HUDEP-2 (cell line): ENCODE results near the gene VWF.
"Not testable (repeated sequence)": the region's sequence is repeated elsewhere in the genome, so short reads cannot be mapped to it uniquely, and the experiment has no call there.

Source experiments
- DNase-seq, 76 experiments: peaks; one replicate each; lab custom pipeline; 2025; ENCODE audit not compliant: unreplicated experiment in 76 of 76; lab: John Stamatoyannopoulos, UW

The VWF gene

GRCh38 chr12:6124411-6125309 is at the start of gene VWF:
Gene VWF (minus strand): TSS chr12:6124670. CDS start chr12:6123196, 1,474 bp downstream.
- no peak for DNase-seq

- DNase-seq, result no peak
Observed at GRCh38 chr12:6172862-6173261, 48.4 kb upstream of the VWF start.

DNA sequence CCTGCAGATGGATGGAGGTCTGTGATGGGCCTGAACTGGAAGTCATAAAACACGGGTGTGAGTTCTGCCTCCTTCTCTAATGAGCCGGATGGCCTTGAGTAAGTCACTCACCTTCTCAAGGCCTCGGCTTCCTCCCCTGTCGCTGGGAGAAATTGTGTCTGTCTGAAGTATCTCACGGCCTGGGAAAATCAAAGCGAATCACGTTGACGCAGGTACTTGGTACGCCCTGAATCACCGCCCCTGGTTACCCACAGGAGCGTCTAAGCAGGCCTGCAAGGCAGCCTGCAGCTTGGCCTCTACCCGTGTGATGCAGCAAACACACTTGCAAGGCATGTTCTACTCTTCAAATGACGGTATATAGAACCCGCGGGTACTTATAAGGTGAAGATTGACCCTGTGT is 47.6 kb upstream of the VWF start:
- DNase-seq, result no peak

DNA sequence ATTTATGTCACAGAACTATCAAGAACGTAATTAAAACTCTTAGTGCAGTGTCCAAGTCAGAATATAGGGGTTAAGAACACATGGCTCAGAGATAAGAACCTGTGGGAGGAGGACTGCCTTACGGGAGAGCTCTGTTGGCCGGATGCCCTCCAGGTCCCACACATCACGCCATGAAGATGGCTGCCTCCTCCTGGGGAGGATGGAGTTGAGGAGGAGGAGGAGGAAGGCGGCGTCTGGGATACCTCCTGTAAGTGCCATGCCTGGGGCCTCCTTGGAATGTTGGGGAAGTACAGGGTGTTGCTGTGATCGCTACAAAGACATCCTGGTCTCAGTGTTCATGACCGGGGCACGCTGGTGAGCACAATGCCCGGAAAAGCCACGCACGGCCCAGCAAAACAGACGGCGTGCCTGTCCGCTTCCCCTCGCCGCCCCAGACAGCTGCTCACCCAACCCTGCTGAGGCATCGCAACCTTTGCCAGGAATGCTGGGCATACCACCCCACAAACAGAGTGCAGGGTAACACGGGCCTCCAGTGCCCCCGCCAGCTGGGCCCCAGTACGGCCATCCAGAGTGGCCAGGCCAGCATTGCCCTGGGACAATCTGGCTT is 47.0 kb upstream of the VWF start:
- peak in 38 of 76 experiments; percentile 6 to 68 (median 26) for DNase-seq

DNA sequence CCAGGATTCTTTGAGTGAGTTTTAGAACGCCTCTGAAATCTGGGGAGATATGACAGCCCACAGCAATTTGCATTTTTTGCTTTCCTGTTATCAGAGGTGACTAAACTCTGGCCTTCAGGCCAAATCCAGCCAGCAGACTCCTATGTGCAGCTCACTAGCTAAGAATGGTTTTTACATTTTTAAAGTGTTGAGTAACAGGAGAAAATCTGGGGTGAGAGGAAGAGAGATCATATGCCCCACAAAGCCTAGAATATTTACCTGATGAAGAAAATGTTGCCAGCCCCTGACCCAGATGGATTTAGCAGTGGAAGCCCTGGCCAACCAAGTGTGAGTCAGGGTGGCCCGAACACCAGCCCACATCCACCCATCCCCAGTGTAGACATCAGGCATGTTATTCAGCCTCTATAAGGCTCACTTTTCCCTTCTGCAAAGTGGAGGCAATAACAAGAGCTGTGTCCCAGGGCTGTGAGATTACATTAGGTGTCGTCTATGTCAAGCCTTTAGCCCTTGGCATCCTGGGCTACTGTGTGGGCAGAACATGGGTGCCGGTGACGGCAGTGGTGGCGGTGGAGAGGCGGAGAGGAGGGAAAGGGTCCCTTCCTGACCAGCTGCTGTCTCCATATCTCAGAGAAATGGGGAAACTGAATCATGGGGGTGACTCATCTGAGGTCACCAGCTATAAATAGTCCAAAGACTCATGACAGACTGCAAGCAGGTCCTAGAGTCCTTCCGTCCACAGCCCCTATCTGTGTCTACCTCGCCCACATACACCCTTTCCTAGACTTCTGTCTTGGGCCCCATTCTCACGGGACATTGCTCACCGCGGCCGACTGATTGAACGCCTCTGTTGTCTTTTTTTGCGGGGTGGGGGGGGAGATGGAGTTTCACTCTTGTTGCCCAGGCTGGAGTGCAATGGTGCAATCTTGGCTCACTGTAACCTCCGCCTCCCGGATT is 43.1 kb upstream of the VWF start:
- peak in 28 of 76 experiments; percentile 4 to 74 (median 29) for DNase-seq

- DNase-seq, result no peak
Observed at GRCh38 chr12:6166808-6167207, 42.3 kb upstream of the VWF start.

DNA sequence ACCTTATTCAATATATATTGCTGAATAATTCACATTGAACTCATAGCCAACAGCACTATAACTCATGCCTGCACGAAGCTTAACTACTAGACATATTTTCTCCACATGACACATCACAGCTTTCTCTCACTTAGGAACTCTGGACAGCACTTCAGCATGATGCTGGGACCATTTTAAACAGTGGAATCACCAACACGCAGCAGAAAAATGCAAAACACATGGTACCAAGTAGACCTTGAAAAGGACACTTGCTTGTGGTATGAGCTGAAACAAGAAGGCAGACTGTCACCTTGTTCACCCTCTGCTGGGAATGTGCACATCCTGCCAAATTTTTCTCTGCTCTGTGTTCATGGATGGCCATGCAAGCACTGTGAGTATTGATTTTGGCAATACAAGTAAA is 40.9 kb upstream of the VWF start:
- no peak for DNase-seq

DNA sequence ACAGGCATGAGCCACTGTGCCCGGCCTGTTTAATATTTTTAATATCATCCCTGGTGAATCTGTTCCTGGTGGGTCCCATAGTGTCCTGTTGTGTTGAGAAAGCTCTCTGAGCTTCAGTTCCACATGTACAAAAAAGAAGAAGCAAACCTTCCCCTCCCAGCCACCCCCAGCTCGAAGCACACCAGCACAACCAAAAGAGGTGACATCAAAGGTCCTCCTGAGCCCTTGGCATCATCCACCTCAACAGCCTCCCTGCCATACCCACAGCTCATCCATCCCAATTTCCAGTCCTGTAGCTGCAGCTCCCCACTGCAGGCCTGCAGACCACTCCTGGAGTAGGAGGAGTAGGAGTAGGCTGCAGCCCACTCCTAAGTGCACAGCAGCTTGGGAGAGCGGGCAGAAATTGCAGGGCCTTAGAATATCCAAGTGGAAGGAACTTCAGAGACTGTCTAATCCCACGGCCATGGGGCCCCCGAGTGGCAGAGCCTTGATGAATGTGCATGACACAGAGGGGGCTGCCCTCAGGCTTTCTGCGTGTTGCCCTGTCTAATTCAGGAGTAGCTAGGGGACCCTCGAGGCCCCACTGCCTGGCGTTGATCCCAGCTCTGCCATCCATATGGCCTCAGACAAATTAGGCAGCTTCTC is 39.1 kb upstream of the VWF start:
- DNase-seq, result no peak

- no peak for DNase-seq
Observed at GRCh38 chr12:6161124-6161882, 36.8 kb upstream of the VWF start.

DNA sequence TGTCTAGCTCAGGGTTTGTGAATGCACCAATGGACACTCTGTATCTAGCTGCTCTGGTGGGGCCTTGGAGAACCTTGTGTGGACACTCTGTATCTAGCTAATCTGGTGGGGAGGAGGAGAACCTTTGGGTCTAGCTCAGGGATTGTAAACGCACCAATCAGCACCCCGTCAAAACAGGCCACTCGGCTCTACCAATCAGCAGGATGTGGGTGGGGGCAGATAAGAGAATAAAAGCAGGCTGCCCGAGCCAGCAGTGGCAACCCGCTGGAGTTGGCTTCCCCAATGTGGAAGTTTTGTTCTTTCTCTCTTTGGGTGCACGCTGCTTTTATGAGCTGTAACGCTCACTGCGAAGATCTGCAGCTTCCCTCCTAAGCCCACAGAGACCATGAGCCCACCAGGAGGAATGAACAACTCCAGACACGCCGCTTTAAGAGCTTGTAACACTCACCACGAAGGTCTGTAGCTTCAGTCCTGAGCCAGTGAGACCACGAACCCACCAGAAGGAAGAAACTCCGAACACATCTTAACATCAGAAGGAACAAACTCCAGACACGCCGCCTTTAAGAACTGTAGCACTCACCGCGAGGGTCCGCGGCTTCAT is 35.7 kb upstream of the VWF start:
- peak in 1 of 76 experiments; percentile 6 for DNase-seq

DNA sequence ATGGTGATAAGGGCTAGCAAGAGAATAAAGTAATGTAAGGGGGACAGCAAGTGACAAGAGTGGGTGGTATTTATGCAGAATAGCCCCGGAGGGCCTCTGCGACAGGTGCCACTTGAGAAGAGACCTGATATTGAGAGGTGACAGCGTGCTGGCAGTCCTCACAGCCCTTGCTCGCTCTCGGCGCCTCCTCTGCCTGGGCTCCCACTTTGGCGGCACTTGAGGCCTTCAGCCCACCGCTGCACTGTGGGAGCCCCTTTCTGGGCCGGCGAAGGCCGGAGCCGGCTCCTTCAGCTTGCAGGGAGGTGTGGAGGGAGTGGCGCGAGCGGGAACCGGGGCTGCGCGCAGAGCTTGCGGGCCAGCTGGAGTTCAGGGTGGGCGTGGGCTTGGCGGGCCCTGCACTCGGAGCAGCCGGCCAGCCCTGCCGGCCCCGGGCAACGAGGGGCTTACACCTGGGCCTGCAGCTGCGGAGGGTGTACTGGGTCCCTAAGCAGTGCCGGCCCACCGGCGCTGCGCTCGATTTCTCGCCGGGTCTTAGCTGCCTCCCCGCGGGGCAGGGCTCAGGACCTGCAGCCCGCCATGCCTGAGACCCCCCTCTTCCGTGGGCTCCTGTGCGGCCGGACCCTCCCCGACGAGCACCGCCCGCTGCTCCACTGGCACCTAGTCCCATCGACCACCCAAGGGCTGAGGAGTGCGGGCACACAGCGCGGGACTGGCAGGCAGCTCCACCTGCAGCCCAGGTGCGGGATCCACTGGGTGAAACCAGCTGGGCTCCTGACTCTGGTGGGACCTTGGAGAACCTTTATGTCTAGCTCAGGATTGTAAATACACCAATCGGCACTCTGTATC is 34.9 kb upstream of the VWF start:
- DNase-seq, result not testable (repeated sequence)

DNA sequence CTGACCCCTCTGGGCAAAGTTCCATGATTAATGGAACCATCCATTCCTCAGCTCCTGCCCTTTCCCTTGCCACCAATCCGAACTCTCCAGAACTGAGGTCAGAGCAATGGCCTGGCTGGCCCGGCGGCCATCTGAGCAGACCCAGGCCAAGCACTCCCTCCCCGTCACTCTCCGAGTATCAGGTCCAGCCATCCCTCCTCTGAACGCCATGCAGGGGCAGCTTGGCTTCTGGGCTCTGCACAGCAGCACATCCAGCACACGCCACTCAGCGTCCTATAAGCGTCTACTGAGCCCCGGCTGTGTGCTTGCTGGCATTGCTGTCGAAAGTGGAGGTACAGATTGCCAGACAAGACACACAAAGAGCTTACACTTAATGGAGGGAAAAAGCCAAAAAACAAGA is 34.3 kb upstream of the VWF start:
- no peak for DNase-seq

GRCh38 chr12:6158255-6158654 is 33.8 kb upstream of the VWF start:
- no peak for DNase-seq

GRCh38 chr12:6157482-6157881 is 33.0 kb upstream of the VWF start:
- no peak for DNase-seq

GRCh38 chr12:6154730-6155459 is 30.4 kb upstream of the VWF start:
- DNase-seq, result no peak

GRCh38 chr12:6148722-6149121 is 24.3 kb upstream of the VWF start:
- not testable (repeated sequence) for DNase-seq

DNA sequence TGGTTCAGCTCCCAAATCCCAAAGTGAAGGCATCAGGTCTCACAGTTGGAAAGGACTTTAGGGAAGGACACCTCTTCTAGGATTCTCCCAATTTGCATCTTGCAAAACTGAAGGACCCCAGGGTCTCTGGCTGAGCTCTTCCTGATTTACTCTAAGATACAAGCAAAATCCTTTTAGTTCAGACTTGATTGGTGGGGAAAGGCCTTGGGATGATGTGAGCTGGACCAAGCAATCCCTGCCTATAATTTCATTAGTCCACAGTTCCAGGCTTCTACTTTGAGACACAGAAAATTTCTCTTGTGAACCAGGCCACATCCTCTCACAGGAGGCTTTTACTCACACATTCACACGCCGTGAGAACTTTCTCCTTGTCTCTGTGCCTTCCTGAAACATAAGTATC is 23.6 kb upstream of the VWF start:
- DNase-seq, result no peak

GRCh38 chr12:6146951-6147350 is 22.5 kb upstream of the VWF start:
- DNase-seq, result no peak
